ENCODE results near the gene CNTN1. TPM values are rescaled to one million over a fixed set of nuclear protein-coding genes. Genes with fewer than 3 reads are reported as not detected.

Gene CNTN1
- total and polyA plus RNA-seq, 5 experiments from 2014 or later: not detected

GRCh38 chr12:40668099-40668529 is 24.1 kb upstream of the CNTN1 start:
- no peak for DNase-seq
- ATAC-seq: no peak
- H3K4me3 Mint-ChIP-seq: no peak overlapping the region
- peaks cover 0 to 11% (median 0%) of the 10 kb centered on the region in 9 donors for H3K9me3 Mint-ChIP-seq
- POLR2A ChIA-PET: no interaction called here
- no peaks in the 10 kb centered on the region for H3K36me3 Mint-ChIP-seq
- no peak overlapping the region for H3K27ac Mint-ChIP-seq
- H3K27me3 Mint-ChIP-seq: no peaks in the 10 kb centered on the region
- no peaks in the 10 kb centered on the region for H3K4me1 Mint-ChIP-seq

- Mint-ChIP-seq H3K9me3 (peaks cover 0 to 17% (median 0%) of the 10 kb centered on the region in 9 donors), H3K27me3 (no peaks in the 10 kb centered on the region), H3K36me3 (peaks cover 0 to 3% (median 0%) of the 10 kb centered on the region in 3 donors), H3K4me3 (no peak overlapping the region), H3K4me1 (no peaks in the 10 kb centered on the region), H3K27ac (no peak overlapping the region)
- no peak for ATAC-seq
- POLR2A ChIA-PET: no interaction called here
- DNase-seq: no peak
Measured at GRCh38 chr12:40672741-40673271, 19.4 kb upstream of the CNTN1 start.

GRCh38 chr12:40681148-40681547 is 11.1 kb upstream of the CNTN1 start:
- Mint-ChIP-seq H3K4me1 (no peaks in the 10 kb centered on the region), H3K9me3 (peaks cover 0 to 29% (median 8%) of the 10 kb centered on the region in 9 donors), H3K27me3 (peaks cover 0 to 5% (median 0%) of the 10 kb centered on the region in 5 donors), H3K4me3 (no peak overlapping the region), H3K36me3 (peaks cover 0 to 4% (median 0%) of the 10 kb centered on the region in 3 donors), H3K27ac (no peak overlapping the region)
- POLR2A ChIA-PET: interaction anchor here (0.6 kb wide), 1 partner anchor 31 kb away, joined by 3 read pairs; no protein-coding TSS in a partner anchor
- ATAC-seq (no peak), DNase-seq (no peak)

GRCh38 chr12:40684986-40685385 is 7.3 kb upstream of the CNTN1 start:
- Mint-ChIP-seq H3K4me1 (no peaks in the 10 kb centered on the region), H3K9me3 (peaks cover 0 to 15% (median 2%) of the 10 kb centered on the region in 9 donors), H3K27ac (no peak overlapping the region), H3K4me3 (no peak overlapping the region), H3K27me3 (peaks cover 0 to 5% (median 2%) of the 10 kb centered on the region in 5 donors), H3K36me3 (no peaks in the 10 kb centered on the region)
- ATAC-seq (no peak), DNase-seq (no peak)
- POLR2A ChIA-PET: no interaction called here

- no peak for ATAC-seq
- Mint-ChIP-seq H3K9me3 (peaks cover 0 to 8% (median 3%) of the 10 kb centered on the region in 9 donors), H3K4me1 (no peaks in the 10 kb centered on the region), H3K27ac (no peak overlapping the region), H3K36me3 (peaks cover 0 to 2% (median 0%) of the 10 kb centered on the region in 3 donors), H3K4me3 (no peak overlapping the region), H3K27me3 (peaks cover 9 to 20% (median 11%) of the 10 kb centered on the region in 5 donors)
- no peak for DNase-seq
- POLR2A ChIA-PET: no interaction called here
Measured at GRCh38 chr12:40688085-40688725, 4.0 kb upstream of the CNTN1 start.

- no peak overlapping the region for H3K4me3 Mint-ChIP-seq
- H3K27me3 Mint-ChIP-seq: peaks cover 11 to 34% (median 20%) of the 10 kb centered on the region in 5 donors
- H3K27ac Mint-ChIP-seq: no peak overlapping the region
- H3K9me3 Mint-ChIP-seq: peaks cover 0 to 7% (median 3%) of the 10 kb centered on the region in 9 donors
- no peaks in the 10 kb centered on the region for H3K4me1 Mint-ChIP-seq
- no peak for ATAC-seq
- POLR2A ChIA-PET: no interaction called here
- no peak for DNase-seq
- H3K36me3 Mint-ChIP-seq: peaks cover 0 to 2% (median 0%) of the 10 kb centered on the region in 3 donors
Measured at GRCh38 chr12:40689576-40689975, 2.7 kb upstream of the CNTN1 start.

- Mint-ChIP-seq H3K4me3 (no peak overlapping the region), H3K4me1 (no peaks in the 10 kb centered on the region), H3K27ac (no peak overlapping the region), H3K9me3 (peaks cover 0 to 10% (median 3%) of the 10 kb centered on the region in 9 donors), H3K36me3 (peaks cover 0 to 2% (median 0%) of the 10 kb centered on the region in 3 donors), H3K27me3 (peaks cover 14 to 35% (median 23%) of the 10 kb centered on the region in 5 donors)
- POLR2A ChIA-PET: no interaction called here
- ATAC-seq (no peak), DNase-seq (no peak)
Measured at GRCh38 chr12:40692765-40693206, 547 bp downstream of the CNTN1 start.

- no peaks in the 10 kb centered on the region for H3K4me1 Mint-ChIP-seq
- no peak overlapping the region for H3K4me3 Mint-ChIP-seq
- H3K27me3 Mint-ChIP-seq: peaks cover 14 to 35% (median 21%) of the 10 kb centered on the region in 5 donors
- no peak for DNase-seq
- POLR2A ChIA-PET: no interaction called here
- no peak for ATAC-seq
- no peak overlapping the region for H3K27ac Mint-ChIP-seq
- peaks cover 0 to 2% (median 0%) of the 10 kb centered on the region in 3 donors for H3K36me3 Mint-ChIP-seq
- peaks cover 0 to 10% (median 3%) of the 10 kb centered on the region in 9 donors for H3K9me3 Mint-ChIP-seq
Measured at GRCh38 chr12:40693207-40693821, 1.1 kb downstream of the CNTN1 start.

GRCh38 chr12:40697566-40698259 is 5.5 kb downstream of the CNTN1 start:
- H3K27me3 Mint-ChIP-seq: peaks cover 6 to 19% (median 17%) of the 10 kb centered on the region in 5 donors
- H3K4me1 Mint-ChIP-seq: no peaks in the 10 kb centered on the region
- H3K36me3 Mint-ChIP-seq: no peaks in the 10 kb centered on the region
- no peak for ATAC-seq
- POLR2A ChIA-PET: no interaction called here
- H3K9me3 Mint-ChIP-seq: peaks cover 0 to 16% (median 8%) of the 10 kb centered on the region in 9 donors
- no peak for DNase-seq
- H3K4me3 Mint-ChIP-seq: no peak overlapping the region
- H3K27ac Mint-ChIP-seq: no peak overlapping the region

- Mint-ChIP-seq H3K27ac (no peak overlapping the region), H3K36me3 (no peaks in the 10 kb centered on the region), H3K4me1 (no peaks in the 10 kb centered on the region), H3K4me3 (no peak overlapping the region), H3K27me3 (peaks cover 0 to 3% (median 0%) of the 10 kb centered on the region in 5 donors), H3K9me3 (peaks cover 0 to 24% (median 9%) of the 10 kb centered on the region in 9 donors)
- ATAC-seq (no peak), DNase-seq (no peak)
- POLR2A ChIA-PET: no interaction called here
Measured at GRCh38 chr12:40701756-40702155, 9.5 kb downstream of the CNTN1 start.

- no peak overlapping the region for H3K27ac Mint-ChIP-seq
- ATAC-seq: no peak
- H3K9me3 Mint-ChIP-seq: peaks cover 0 to 12% (median 2%) of the 10 kb centered on the region in 9 donors
- POLR2A ChIA-PET: no interaction called here
- no peak overlapping the region for H3K4me3 Mint-ChIP-seq
- H3K4me1 Mint-ChIP-seq: no peaks in the 10 kb centered on the region
- no peaks in the 10 kb centered on the region for H3K27me3 Mint-ChIP-seq
- DNase-seq: no peak
- H3K36me3 Mint-ChIP-seq: no peaks in the 10 kb centered on the region
Measured at GRCh38 chr12:40711121-40711520, 18.9 kb downstream of the CNTN1 start.

- DNase-seq (no peak), ATAC-seq (no peak)
- Mint-ChIP-seq H3K9me3 (peaks cover 0 to 11% (median 0%) of the 10 kb centered on the region in 9 donors), H3K27me3 (no peaks in the 10 kb centered on the region), H3K4me1 (no peaks in the 10 kb centered on the region), H3K27ac (no peak overlapping the region), H3K36me3 (no peaks in the 10 kb centered on the region), H3K4me3 (no peak overlapping the region)
- POLR2A ChIA-PET: no interaction called here
Measured at GRCh38 chr12:40714636-40715035, 22.4 kb downstream of the CNTN1 start.

GRCh38 chr12:40716037-40716436 is 23.8 kb downstream of the CNTN1 start:
- POLR2A ChIA-PET: no interaction called here
- DNase-seq (no peak), ATAC-seq (no peak)
- H3K9me3 Mint-ChIP-seq: peaks cover 0 to 12% (median 0%) of the 10 kb centered on the region in 9 donors
- H3K27ac Mint-ChIP-seq: no peak overlapping the region
- H3K36me3 Mint-ChIP-seq: no peaks in the 10 kb centered on the region
- H3K27me3 Mint-ChIP-seq: no peaks in the 10 kb centered on the region
- H3K4me1 Mint-ChIP-seq: no peaks in the 10 kb centered on the region
- no peak overlapping the region for H3K4me3 Mint-ChIP-seq

All from naive thymus-derived CD8-positive, alpha-beta T cell (primary cell).